Cerebellar nuclear complex (tissue), 1 donor: ENCODE measurements around the gene RSPH4A.
"Not testable (repeated sequence)": the region's sequence is repeated elsewhere in the genome, so short reads cannot be mapped to it uniquely, and the experiment has no call there.

ENCODE experiments used
- DNase-seq, 2 experiments: peaks; one replicate each; lab custom pipeline; 2025; lab: John Stamatoyannopoulos, UW

RSPH4A gene

DNA sequence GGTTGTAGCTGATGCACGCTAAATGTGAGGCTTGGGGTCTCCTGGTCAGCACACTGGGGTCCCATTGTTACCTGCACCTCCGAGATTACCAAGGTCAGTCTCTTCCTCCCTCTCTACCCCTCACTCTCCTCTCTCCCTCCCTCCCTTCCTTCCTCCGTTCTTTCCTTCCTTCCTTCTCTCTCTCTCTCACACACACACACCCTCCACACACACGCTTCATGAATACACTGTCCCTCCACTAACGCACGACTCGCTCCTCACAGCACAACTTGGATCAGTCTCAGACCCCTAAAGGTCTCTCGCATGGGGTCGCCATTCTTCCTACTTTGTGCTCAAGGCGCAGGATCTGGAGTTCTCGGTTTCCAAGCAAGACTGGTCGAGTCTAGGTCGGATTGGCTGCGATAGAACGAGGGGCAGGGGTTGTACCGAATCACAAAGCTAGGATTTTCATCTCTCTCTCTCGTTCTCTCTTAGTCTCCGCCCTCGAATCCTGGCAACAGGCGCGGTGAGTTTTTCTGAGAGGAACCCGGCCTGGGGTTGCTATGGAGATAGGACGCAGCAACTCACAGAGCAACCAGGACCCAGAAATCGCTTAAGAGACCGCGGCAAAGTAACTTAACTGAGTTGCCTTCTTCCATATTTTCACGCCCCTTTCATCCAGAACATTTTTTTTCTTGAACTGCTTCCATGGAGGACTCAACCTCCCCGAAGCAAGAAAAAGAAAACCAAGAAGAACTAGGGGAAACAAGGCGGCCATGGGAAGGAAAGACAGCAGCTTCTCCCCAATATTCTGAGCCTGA is at the start of gene RSPH4A:
Gene RSPH4A (plus strand): TSS at position 543 of the 800 bp plus-strand sequence. CDS start 145 bp downstream, at position 688.
- DNase-seq: peak; percentile 18 to 67

DNA sequence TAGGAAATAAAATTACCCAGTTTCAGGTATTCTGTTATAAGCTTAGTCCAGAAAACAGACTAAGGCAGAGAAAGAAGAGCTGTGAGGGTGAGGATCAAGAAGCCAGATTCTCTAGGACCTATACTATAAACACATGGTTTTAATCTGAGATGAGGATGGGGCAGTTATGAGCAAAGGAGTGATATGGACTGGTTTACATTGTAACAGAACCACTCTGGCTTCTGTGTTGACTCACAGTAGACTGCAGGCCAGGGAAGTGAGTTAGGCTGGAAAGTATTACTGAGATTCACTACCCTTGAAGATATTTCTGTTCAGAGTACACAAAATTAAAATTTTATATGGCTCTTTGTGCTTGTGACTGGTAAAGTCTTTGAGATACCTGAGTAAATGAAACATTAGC is 48.2 kb upstream of the RSPH4A start:
- DNase-seq: no peak

DNA sequence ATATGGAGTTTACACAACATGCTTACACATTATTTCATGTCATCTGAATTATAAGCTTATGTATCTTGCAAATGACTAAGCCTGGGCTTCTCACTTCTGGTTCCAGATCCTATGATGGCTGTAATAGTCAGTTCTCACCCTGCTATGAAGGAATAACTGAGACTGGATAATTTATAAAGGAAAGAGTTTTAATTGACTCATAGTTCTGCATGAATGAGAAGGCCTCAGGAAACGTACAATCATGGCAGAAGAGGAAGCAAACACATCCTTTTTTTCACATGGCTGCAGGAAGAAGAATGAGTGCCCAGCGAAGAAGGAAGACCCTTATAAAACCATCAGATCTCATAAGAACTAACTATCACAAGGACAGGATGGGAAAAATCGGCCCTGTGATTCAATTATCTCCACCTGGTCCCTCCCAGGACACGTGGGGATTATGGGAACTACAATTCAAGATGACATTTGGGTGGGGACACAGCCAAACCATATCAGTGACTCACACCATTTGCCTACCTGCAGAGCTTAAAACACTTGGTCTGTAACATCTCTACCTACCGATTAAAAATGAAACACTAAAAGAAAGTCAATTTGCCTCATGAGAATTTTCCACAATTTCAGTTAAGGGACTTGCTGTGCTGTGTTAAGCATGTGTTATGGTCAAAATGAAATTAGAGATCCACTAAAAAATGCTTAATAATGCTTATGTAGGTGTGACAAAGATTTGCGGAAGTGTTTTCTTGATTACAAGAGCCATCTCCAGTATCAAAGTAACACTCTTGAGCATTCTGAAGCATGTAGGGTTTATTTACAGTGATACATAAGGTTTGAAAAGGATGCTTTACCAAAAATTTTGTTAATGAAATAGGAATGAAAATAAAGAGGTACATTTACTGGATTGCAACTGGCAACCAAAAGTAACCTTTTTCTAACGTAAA is 47.2 kb upstream of the RSPH4A start:
- no peak for DNase-seq

DNA sequence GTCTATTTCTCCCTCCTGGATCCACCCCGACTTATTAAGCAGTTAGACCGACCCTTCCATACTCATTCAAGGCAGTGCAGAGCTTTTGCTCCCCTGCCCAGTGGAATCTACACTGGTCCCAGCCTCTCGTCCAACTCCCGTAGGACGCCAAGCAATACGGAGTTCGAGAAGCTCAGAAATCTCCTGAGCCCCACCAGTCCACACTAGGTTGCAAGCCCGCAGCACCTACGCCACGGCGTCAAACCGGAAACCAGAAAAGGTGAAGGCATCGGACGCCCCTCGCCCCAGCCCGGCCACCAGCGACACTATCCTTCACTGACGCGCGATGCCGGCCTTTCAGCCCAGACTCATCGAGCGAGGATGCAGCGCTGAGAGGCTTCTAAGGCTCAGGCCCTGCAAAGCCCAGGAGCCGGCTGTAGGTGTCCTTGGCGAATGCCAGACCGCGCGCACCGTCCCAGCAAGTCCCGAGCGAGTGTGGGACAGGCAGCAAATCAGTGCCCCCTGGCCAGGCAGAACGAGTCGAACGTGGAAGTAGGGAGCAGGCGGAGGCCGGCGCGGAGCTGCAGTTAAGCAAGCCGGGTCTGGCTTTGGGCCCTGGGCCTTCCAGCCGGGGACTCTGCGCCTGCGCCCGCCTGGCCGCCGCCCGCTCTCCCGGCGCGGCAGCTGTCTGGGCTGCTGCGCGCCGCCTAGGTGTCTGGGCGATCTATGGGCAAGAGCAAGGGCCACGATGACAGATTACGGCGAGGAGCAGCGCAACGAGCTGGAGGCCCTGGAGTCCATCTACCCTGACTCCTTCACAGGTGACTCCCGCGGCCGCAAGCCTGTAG is 45.2 kb upstream of the RSPH4A start, which contains the start of gene RWDD1:
Gene RWDD1 (plus strand): TSS at position 649 of the 827 bp plus-strand sequence. CDS start 79 bp downstream, at position 728.
- peak; percentile 82 to 94 for DNase-seq

DNA sequence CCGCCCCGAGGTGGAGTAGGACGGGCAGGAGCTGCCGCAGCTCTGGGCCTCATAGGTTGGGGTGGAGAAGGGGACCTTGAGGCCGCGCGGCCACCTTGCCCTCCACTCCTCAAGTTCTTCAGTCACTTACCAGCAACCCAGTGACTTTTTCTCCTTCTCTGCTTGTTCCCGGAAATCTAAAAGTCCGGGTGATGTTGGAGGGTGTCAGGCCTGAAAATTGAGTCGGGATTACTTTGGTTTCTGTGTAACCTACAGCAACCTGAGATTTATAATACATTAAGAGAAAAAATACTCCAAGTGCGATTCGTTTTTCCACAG is 44.6 kb upstream of the RSPH4A start:
- no peak for DNase-seq

DNA sequence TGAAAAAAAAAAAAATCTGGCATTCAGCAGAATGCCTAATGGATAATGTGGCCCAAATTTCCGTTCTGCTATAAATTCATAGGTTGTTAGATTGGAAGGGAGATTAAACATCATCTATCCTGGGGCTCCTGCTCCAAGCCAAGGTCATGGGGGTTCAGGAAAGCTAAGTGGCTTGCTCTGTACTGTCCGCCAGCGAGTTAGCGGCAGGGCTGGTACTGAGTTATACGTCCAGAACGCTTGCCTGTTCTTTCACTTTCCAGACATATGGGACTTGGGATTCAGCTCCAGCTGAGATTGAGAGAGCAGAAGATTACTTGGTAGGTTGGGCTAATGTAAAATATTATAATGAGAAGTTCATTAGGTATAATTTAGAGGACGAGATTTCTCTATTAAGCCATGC is 44.1 kb upstream of the RSPH4A start:
- DNase-seq: no peak

DNA sequence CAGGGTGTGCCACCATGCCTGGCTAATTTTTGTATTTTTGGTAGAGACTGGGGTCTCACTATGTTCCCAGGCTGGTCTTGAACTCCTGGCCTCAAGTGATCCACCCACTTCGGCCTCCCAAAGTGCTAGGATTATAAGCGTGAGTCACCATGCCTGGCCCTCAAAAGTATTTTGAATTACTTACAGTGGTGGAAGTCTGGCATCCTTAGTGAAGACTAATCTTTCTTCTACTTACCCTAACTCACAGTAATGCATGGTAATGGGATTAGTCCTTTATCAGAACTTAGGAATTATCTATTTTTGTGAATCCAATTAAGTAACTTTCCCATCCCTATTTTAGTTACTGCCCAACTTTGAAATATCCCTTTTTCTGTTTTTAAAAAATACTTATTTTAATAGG is 41.1 kb upstream of the RSPH4A start:
- no peak for DNase-seq

DNA sequence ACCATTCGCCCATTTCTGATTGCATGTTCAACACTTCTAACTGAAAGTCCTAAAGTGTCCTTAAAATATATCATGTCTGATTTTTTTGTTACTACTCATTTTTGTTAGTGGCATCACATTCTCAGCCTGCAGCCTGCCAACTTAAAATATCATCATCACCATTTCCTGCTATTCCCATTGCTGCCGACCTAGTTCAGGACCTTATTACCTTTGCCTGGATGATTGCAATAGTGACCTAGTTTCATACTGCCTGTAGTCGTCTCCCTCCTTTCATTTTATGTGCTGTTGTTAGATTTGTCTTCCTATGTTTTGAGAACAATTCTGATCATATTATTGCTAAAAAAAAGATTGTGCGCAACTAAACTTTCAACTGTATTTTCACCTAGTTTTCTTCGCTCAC is 38.8 kb upstream of the RSPH4A start:
- no peak for DNase-seq

DNA sequence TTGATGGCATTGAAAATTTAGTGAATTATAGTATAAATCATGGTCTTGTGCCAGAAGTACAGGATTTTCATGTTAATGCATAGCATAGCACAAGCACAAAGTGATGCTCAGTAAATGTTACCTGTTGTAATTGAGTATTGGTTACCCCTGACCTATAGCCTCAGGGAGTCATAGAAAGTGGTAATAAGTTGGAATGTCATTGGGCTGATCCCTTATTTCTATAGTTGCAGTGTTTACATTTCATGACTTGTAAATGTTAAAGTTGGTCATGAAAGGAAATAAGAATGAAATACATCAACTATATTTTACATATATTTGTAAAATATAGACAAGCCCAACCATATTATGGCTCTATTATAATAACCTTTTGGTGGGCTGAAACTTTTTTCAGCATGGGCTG is 37.9 kb upstream of the RSPH4A start:
- DNase-seq: no peak

DNA sequence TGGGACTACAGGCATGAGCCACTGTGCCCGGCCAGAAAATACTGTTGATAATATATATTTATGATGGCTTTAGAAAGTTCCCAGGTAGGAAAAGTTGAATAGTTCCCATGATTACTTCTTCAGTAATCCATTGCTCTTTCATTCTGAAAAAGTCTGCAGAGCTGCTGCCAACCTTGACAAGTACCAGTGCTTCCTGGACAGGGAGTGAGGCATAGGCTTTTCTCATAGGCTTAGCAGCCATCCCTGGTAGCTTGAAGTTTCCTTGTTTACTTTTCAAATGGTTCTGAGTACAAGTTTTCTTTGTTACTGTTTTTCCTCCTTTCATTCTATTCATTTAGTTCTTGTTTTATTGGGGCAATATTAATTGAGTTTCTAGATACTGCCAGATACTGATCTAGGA is 37.1 kb upstream of the RSPH4A start:
- DNase-seq: no peak

DNA sequence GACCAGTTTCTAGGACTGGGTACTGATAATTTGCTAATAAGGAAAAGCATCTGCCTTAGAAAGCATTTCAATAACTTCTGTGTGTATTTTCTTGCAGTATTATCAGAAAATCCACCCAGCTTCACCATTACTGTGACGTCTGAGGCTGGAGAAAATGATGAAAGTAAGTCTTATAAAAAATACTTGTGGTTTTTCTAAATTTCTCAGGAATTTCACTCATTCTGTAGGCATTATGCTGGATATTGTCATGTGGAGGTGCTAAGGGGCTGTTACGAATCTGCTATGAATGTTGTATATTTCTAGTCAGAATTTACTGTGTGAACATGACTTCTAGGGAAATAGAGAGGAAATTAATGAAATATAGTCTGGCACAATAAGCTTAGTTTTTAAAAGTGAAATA is 36.1 kb upstream of the RSPH4A start:
- no peak for DNase-seq

DNA sequence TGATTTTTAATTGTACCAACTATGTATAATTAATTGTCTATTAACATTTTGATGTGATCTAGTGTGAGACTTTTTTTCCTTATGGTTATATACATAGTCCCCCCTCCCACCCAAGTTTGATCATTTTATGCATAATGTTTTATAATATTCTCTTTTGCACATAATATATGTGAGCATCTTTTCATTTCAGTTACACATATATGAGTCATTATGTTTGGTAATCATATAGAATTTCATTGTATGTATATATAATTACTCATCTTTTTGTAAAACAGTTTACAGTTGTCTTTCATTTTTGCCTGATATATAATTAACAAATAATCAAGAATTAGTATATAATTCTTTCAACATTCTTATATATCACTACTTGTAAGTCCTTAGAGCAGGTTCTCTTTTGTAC is 30.0 kb upstream of the RSPH4A start:
- no peak for DNase-seq

DNA sequence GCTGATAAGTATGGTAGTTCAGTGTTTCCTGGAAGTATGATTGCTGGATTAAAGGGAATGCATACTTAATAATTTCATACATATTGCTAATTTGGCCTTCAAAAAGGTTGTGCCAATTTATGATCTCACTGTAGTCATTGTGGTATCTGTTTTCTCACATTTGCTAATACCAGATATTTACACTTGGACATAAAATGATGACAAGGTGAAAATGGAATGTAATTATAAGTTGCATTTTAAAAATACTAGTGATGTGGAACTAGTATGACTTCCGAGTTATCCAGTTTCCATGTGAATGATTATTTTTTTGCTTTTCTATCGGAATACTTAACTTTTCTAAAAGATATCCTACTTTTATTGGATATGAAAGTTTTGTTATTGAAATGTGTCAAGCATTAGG is 29.5 kb upstream of the RSPH4A start:
- DNase-seq: no peak

DNA sequence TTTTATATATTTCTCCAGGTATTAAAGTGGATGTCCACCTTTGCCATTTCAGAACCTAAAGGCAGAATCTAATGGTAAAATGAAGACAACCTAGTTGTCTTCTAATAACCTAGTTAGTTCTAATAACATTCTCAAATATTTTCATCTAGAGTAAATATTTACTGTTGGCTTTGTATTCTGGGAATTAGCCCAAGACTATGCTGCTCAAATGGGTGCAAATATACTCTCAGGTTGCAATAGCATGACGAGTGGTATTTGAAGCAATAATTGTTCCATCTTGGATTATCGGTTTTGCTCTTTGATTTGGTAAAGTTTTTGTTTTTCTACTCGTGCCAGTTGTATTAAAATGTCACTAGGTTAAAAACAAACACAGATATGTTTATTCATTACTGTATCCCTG is 21.0 kb upstream of the RSPH4A start:
- DNase-seq: no peak

DNA sequence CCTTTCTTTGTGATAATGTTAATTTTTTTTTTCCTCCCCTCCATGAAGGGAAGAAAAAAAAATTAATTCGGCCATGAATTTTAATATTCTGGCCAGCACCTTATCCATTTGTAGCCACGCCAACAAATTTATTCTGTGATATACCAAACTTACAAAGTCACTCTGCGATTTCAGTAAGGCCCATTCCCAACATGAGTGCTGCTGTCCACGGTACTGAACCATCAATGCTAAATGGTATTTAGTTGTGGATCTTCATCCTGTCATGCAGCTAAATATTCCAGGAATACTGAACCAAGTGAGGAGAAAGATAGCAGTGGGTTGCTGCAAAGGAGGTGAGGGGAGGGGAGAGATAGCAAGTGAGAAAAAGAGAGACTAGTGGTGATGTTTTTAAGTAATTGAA is 19.5 kb upstream of the RSPH4A start:
- DNase-seq: no peak

DNA sequence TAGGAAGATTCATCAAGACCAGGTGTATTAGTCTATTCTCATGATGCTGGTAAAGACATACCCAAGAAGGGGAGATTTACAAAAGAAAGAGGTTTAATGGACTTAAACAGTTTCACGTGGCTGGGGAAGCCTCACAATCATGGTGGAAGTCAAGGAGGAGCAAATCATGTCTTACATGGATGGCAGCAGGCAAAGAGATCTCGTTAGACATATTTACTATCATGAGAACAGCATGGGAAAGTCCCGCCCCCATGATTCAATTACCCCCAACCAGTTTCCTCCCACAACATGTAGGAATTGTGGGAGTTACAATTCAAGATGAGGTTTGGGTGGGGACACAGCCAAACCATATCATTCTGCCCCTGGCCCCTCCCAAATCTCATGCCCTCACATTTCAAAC is 12.4 kb upstream of the RSPH4A start:
- not testable (repeated sequence) for DNase-seq

DNA sequence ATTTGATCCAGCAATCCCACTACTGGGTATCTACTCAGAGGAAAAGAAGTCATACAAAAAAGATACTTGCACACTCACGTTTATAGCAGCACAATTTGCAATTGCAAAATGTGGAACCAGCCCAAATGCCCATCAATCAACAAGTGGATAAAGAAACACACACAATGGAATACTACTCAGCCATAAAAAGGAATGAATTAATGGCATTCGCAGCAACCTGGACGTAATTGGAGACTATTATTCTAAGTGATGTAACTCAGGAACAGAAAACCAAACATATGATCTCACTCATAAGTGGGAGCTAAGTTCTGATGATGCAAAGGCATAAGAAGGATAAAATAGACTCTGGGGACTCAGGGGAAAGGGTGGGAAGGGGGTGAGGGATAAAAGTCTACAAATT is 11.4 kb upstream of the RSPH4A start:
- DNase-seq: not testable (repeated sequence)

DNA sequence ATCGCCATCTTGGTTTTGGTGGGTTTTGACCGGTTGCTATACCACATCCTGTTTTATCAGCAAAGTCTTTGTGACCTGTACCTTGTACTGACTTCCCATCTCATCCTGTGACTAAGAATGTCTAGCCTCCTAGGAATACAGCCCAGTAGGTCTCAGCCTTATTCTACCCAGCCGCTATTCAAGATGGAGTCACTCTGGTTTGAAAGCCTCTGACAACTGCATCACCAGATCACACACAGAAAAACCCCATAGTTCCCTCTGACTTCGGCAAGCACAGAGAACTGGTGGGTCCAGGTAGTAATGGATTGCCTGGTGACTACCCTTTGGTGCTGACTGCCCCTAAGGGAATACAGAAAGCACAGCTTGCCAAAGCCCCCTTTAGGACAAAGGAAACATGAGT is 10.3 kb upstream of the RSPH4A start:
- DNase-seq: no peak

DNA sequence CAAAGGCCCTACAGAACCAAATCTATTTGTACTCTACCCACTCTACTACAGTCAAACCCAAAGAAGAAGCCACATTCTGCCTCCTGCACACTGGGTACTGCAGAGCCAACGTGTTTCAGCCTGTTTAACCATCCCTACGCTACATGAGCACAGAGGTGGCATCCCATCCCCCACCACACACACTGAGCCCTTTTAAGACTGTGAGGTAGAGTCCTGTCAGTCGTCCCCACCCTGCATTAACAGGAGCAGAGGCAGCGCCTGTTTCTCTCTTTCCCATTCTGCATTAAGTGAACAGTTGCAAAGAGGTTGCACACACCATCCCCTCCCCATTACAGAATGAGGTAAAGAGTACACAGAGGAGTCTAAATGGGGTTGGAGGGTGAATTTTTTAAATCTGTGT is 5.2 kb upstream of the RSPH4A start:
- no peak for DNase-seq

DNA sequence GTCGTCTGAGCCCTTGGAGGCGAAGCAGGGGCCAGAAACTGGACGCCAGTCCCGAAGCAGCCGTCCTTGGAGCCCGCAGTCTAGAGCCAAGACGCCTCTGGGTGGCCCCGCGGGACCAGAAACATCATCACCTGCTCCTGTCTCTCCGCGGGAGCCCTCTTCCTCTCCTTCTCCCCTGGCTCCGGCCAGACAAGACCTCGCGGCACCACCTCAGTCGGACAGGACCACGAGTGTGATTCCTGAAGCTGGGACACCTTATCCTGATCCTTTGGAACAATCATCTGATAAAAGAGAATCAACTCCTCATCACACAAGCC is 416 bp downstream of the RSPH4A start:
- DNase-seq: no peak

DNA sequence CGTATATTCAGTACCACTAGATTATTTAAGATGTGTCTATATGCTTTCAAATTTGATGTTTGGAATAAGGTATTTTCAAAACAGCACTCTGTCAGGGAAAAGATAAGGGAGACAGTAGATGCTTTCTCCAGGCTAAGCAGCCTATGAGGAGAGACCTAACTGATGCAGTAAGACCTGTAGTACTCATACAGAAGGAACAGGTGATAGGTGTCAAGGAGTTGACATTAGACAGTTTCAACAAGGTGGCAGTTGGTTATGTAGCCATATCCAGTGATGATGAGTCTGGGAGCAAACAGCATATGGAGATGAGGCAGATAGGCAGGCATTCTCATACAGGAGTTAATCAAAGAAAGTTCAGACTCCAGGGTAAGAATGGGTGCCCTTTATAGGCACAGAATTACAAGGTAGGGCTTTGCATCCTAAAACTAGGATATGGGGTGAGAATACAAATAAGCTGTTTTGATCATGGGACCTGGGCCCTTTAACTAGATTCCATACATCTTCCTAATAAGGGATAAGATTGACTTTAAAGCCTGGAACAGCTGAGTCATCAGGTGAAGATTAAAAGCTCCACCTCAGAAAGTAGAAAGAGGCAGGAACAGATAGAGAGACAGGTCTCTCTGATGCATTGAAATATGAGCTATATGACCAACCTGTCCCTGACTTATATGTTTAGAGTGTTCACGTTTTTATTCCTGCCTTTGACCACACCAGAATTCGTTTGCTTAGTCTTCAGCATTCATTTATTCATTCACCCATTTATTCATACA is 7.9 kb downstream of the RSPH4A start:
- DNase-seq: no peak

DNA sequence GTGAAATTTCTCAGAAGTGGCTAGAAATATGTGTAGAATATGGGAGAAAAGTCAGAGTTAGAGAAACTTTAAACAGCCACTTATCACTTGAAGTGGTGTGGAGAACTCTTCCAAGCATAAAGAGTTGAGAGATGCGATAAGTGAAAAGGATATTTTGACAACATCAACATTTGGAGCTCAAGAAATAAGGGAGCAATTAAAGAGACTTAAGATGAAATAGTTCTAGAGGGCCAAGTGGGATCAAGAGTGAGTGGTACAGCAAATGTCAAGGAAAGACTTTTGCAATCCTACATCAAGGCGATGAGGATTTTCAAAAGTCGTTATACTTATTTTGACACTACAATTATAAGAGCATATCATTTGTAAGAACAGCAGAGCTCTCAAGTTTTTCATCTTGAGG is 9.6 kb downstream of the RSPH4A start:
- no peak for DNase-seq
